Nucleus accumbens (tissue), 56 donors: ENCODE results near the gene DISP3.
A peak's percentile ranks its signal among the peaks of the same experiment; 100 is the strongest.

Source experiments
- DNase-seq, 56 donors: peaks; one replicate each; lab custom pipeline; 2025; lab: John Stamatoyannopoulos, UW

The DISP3 gene

GRCh38 chr1:11478571-11479374 is at the start of gene DISP3:
TSS of gene DISP3 (plus strand) at chr1:11479155. CDS start at chr1:11500993, 21,838 bp downstream.
- peak in 55 of 56 donors; percentile 48 to 93 (median 80) for DNase-seq

- DNase-seq = no peak
Measured at GRCh38 chr1:11429226-11429625, 49.7 kb upstream of the DISP3 start.

GRCh38 chr1:11429935-11430334 is 49.0 kb upstream of the DISP3 start:
- DNase-seq = no peak

GRCh38 chr1:11431941-11432507 is 46.9 kb upstream of the DISP3 start:
- no peak for DNase-seq

GRCh38 chr1:11432526-11432925 is 46.4 kb upstream of the DISP3 start:
- no peak for DNase-seq

- DNase-seq = no peak
Measured at GRCh38 chr1:11434501-11434900, 44.5 kb upstream of the DISP3 start.

- DNase-seq = no peak
Measured at GRCh38 chr1:11434926-11435325, 44.0 kb upstream of the DISP3 start.

- peak in 17 of 56 donors; percentile 2 to 52 (median 26) for DNase-seq
Measured at GRCh38 chr1:11438996-11439395, 40.0 kb upstream of the DISP3 start.

GRCh38 chr1:11441211-11441952 is 37.6 kb upstream of the DISP3 start:
- peak in 44 of 56 donors; percentile 11 to 81 (median 45) for DNase-seq

- DNase-seq = no peak
Measured at GRCh38 chr1:11443043-11443442, 35.9 kb upstream of the DISP3 start.

GRCh38 chr1:11443961-11444658 is 34.8 kb upstream of the DISP3 start:
- no peak for DNase-seq

- DNase-seq = no peak
Measured at GRCh38 chr1:11444907-11445306, 34.0 kb upstream of the DISP3 start.

GRCh38 chr1:11447903-11448302 is 31.1 kb upstream of the DISP3 start:
- DNase-seq = no peak

- DNase-seq = peak in 3 of 56 donors; percentile 9 to 50 (median 31)
Measured at GRCh38 chr1:11448373-11449099, 30.4 kb upstream of the DISP3 start.

- DNase-seq = no peak
Measured at GRCh38 chr1:11449100-11449403, 29.9 kb upstream of the DISP3 start.

GRCh38 chr1:11450310-11450709 is 28.6 kb upstream of the DISP3 start:
- DNase-seq = no peak

- no peak for DNase-seq
Measured at GRCh38 chr1:11453742-11454491, 25.0 kb upstream of the DISP3 start.

GRCh38 chr1:11455967-11456570 is 22.9 kb upstream of the DISP3 start:
- DNase-seq = peak in 1 of 56 donors; percentile 14

GRCh38 chr1:11456965-11457364 is 22.0 kb upstream of the DISP3 start:
- DNase-seq = no peak
